ENCODE data around the gene MADD.

MADD gene

DNA sequence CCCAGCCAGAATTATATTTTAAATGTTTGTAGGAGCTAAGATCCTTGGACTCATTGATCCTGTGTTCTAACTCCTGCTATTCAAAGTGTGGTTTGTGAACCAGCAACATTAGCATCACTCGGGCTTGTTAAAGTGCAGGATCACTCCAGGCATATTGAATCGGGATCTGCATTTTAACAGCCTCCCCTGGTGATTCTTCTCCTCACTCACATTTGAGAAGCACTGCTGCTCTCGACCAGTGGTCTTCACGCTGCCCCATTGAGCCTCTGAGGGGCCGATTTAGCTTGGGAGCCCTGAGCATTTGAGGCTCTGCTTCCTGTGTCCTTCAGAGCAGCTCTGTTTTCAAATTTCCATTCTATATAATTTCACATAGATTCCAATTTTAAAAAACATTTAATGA, 10.9 kb downstream of the MADD start:
- WGBS (ENCODE audit: extremely low coverage, insufficient coverage, insufficient read length), result no CpG with 5 or more reads among the region's 5 CpGs
- no peak overlapping the region for H2AFZ ChIP-seq (ENCODE audit: insufficient read depth, low read length, poor library complexity)
- H3K4me3 ChIP-seq (ENCODE audit: low read depth, low read length), result no peak overlapping the region
- H2BK5ac ChIP-seq (ENCODE audit: low read depth, low read length, poor library complexity), result no peak overlapping the region
- no peak overlapping the region for H2AK5ac ChIP-seq (ENCODE audit: low read length)
- no peaks in the 10 kb centered on the region for H3K9me3 ChIP-seq (ENCODE audit: insufficient read depth, low read depth, low read length)
- no peak overlapping the region for H3K14ac ChIP-seq (ENCODE audit: low read length)
- no peak overlapping the region for H3K4me2 ChIP-seq (ENCODE audit: low read length)
- H2BK120ac ChIP-seq (ENCODE audit: insufficient read depth, low read length, poor library complexity), result no peak overlapping the region
- H3K4ac ChIP-seq (ENCODE audit: low read depth, low read length), result no peak overlapping the region
- no peak overlapping the region for H3K27ac ChIP-seq (ENCODE audit: low read depth, low read length)
- no peak overlapping the region for H4K12ac ChIP-seq (ENCODE audit: low read depth, low read length)
- no peaks in the 10 kb centered on the region for H3K27me3 ChIP-seq (ENCODE audit: insufficient read depth, low read length)
- H3K79me1 ChIP-seq (ENCODE audit: low read length), result no peaks in the 10 kb centered on the region
- no peak overlapping the region for H4K8ac ChIP-seq (ENCODE audit: low read depth, low read length)
- no peak overlapping the region for H3K23ac ChIP-seq (ENCODE audit: low read length)
- H4K91ac ChIP-seq (ENCODE audit: low read depth, low read length), result no peak overlapping the region
- DNase-seq, result no peak
- H2BK12ac ChIP-seq (ENCODE audit: low read length), result no peak overlapping the region
- H3K36me3 ChIP-seq (ENCODE audit: control insufficient read depth in 1 of 2, insufficient read depth in 2 of 2, low read length in 2 of 2), result peaks cover 45 to 66% of the 10 kb centered on the region in 2 experiments
- H3K79me2 ChIP-seq (ENCODE audit: control insufficient read depth, insufficient read depth, low read length, poor library complexity), result no peaks in the 10 kb centered on the region
- H3K9ac ChIP-seq (ENCODE audit: low read length), result no peak overlapping the region
- H3K4me1 ChIP-seq (ENCODE audit: control insufficient read depth in 1 of 2, insufficient read depth in 2 of 2, low read length in 2 of 2), result no peaks in the 10 kb centered on the region
- no peak overlapping the region for H3K18ac ChIP-seq (ENCODE audit: low read length)

DNA sequence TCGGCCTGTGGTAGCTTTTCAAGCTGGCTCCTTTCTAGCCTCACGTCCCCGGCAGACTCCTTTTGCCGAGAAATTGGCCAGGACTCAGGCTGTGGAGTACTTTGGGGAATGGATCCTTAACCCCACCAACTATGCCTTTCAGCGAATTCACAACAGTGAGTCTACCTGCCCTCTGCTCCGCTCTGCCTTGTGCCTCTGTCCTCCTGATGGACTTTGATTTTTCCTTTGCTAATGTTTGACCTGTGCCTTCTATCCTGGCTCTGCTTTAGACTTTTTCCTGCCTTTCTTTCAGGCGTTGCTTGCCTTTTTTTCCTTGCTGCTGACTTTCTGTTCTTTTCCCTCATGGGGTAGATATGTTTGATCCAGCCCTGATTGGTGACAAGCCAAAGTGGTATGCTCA, 12.5 kb downstream of the MADD start:
- H2AK5ac ChIP-seq (ENCODE audit: low read length), result no peak overlapping the region
- H3K9ac ChIP-seq (ENCODE audit: low read length), result no peak overlapping the region
- H4K8ac ChIP-seq (ENCODE audit: low read depth, low read length), result no peak overlapping the region
- no peaks in the 10 kb centered on the region for H3K27me3 ChIP-seq (ENCODE audit: insufficient read depth, low read length)
- H3K4me2 ChIP-seq (ENCODE audit: low read length), result no peak overlapping the region
- no peaks in the 10 kb centered on the region for H3K4me1 ChIP-seq (ENCODE audit: control insufficient read depth in 1 of 2, insufficient read depth in 2 of 2, low read length in 2 of 2)
- H3K23ac ChIP-seq (ENCODE audit: low read length), result no peak overlapping the region
- H3K18ac ChIP-seq (ENCODE audit: low read length), result no peak overlapping the region
- H2BK5ac ChIP-seq (ENCODE audit: low read depth, low read length, poor library complexity), result no peak overlapping the region
- no peaks in the 10 kb centered on the region for H3K79me1 ChIP-seq (ENCODE audit: low read length)
- WGBS (ENCODE audit: extremely low coverage, insufficient coverage, insufficient read length), result no CpG with 5 or more reads among the region's 7 CpGs
- no peak overlapping the region for H3K14ac ChIP-seq (ENCODE audit: low read length)
- no peak overlapping the region for H2BK12ac ChIP-seq (ENCODE audit: low read length)
- peaks cover 51 to 67% of the 10 kb centered on the region in 2 experiments for H3K36me3 ChIP-seq (ENCODE audit: control insufficient read depth in 1 of 2, insufficient read depth in 2 of 2, low read length in 2 of 2)
- no peaks in the 10 kb centered on the region for H3K9me3 ChIP-seq (ENCODE audit: insufficient read depth, low read depth, low read length)
- H3K79me2 ChIP-seq (ENCODE audit: control insufficient read depth, insufficient read depth, low read length, poor library complexity), result no peaks in the 10 kb centered on the region
- no peak for DNase-seq
- H3K4me3 ChIP-seq (ENCODE audit: low read depth, low read length), result no peak overlapping the region
- no peak overlapping the region for H3K4ac ChIP-seq (ENCODE audit: low read depth, low read length)
- no peak overlapping the region for H2BK120ac ChIP-seq (ENCODE audit: insufficient read depth, low read length, poor library complexity)
- H3K27ac ChIP-seq (ENCODE audit: low read depth, low read length), result no peak overlapping the region
- no peak overlapping the region for H2AFZ ChIP-seq (ENCODE audit: insufficient read depth, low read length, poor library complexity)
- H4K91ac ChIP-seq (ENCODE audit: low read depth, low read length), result no peak overlapping the region
- no peak overlapping the region for H4K12ac ChIP-seq (ENCODE audit: low read depth, low read length)

DNA sequence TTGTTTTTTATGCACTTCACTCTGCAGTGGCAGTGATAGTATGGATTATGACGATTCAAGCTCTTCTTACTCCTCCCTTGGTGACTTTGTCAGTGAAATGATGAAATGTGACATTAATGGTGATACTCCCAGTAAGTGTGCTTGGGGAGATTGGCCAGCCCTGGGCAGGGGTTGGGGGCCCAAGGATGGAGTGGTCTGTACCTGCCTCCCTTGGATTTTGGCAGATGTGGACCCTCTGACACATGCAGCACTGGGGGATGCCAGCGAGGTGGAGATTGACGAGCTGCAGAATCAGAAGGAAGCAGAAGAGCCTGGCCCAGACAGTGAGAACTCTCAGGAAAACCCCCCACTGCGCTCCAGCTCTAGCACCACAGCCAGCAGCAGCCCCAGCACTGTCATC, 14.2 kb downstream of the MADD start:
- H3K4me2 ChIP-seq (ENCODE audit: low read length), result no peak overlapping the region
- H3K4ac ChIP-seq (ENCODE audit: low read depth, low read length), result no peak overlapping the region
- no peak overlapping the region for H4K12ac ChIP-seq (ENCODE audit: low read depth, low read length)
- no peak overlapping the region for H3K14ac ChIP-seq (ENCODE audit: low read length)
- no peak overlapping the region for H3K9ac ChIP-seq (ENCODE audit: low read length)
- peaks cover 60 to 73% of the 10 kb centered on the region in 2 experiments for H3K36me3 ChIP-seq (ENCODE audit: control insufficient read depth in 1 of 2, insufficient read depth in 2 of 2, low read length in 2 of 2)
- H2AK5ac ChIP-seq (ENCODE audit: low read length), result no peak overlapping the region
- no peak overlapping the region for H2BK120ac ChIP-seq (ENCODE audit: insufficient read depth, low read length, poor library complexity)
- no peak for DNase-seq
- no peaks in the 10 kb centered on the region for H3K4me1 ChIP-seq (ENCODE audit: control insufficient read depth in 1 of 2, insufficient read depth in 2 of 2, low read length in 2 of 2)
- no peak overlapping the region for H4K91ac ChIP-seq (ENCODE audit: low read depth, low read length)
- H3K9me3 ChIP-seq (ENCODE audit: insufficient read depth, low read depth, low read length), result no peaks in the 10 kb centered on the region
- no peak overlapping the region for H2BK12ac ChIP-seq (ENCODE audit: low read length)
- H3K79me2 ChIP-seq (ENCODE audit: control insufficient read depth, insufficient read depth, low read length, poor library complexity), result no peaks in the 10 kb centered on the region
- no peak overlapping the region for H3K23ac ChIP-seq (ENCODE audit: low read length)
- H3K4me3 ChIP-seq (ENCODE audit: low read depth, low read length), result no peak overlapping the region
- WGBS (ENCODE audit: extremely low coverage, insufficient coverage, insufficient read length), result no CpG with 5 or more reads among the region's 4 CpGs
- H3K18ac ChIP-seq (ENCODE audit: low read length), result no peak overlapping the region
- no peaks in the 10 kb centered on the region for H3K27me3 ChIP-seq (ENCODE audit: insufficient read depth, low read length)
- no peak overlapping the region for H4K8ac ChIP-seq (ENCODE audit: low read depth, low read length)
- H3K27ac ChIP-seq (ENCODE audit: low read depth, low read length), result no peak overlapping the region
- no peak overlapping the region for H2BK5ac ChIP-seq (ENCODE audit: low read depth, low read length, poor library complexity)
- H2AFZ ChIP-seq (ENCODE audit: insufficient read depth, low read length, poor library complexity), result no peak overlapping the region
- H3K79me1 ChIP-seq (ENCODE audit: low read length), result no peaks in the 10 kb centered on the region

DNA sequence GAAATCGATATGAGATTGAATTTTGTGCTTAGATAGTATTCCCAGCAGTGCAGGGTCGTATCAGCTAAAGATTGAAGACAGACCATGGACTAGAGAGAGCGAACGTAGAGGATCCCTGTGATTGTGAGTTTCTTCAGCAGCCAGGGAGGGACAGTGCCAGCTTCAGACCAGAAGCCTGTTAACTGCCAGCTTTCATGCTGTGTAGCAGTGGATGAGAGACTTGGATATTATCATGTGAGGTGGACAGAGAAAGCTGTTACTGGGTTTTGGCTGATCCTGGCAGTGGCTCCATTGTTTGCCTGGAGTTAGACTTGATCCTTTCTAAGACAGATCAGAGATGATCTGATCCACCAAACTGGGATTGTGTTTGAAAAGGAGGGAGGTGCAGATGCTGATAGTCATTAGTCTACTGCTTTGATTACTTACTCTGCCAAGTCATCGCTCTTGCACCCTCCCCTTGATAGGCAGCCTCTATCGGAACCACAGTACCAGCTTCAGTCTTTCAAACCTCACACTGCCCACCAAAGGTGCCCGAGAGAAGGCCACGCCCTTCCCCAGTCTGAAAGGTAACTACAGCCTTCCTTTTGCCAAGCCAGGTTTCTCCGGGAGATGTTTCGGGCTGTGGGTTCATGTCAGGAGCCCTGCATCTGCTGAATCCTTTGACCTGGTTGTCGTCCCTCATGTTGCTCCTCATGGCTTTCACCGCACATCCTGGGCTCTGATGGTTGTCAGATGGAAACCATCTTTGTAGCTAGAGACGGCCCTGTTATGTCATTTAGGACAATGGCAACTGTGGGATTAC, 16.2 kb downstream of the MADD start:
- WGBS (ENCODE audit: extremely low coverage, insufficient coverage, insufficient read length), result no CpG with 5 or more reads among the region's 13 CpGs

More for the DNA sequence above, 16.2 kb downstream of the MADD start:
- no peak overlapping the region for H2BK120ac ChIP-seq (ENCODE audit: insufficient read depth, low read length, poor library complexity)
- H2AFZ ChIP-seq (ENCODE audit: insufficient read depth, low read length, poor library complexity), result no peak overlapping the region
- DNase-seq, result no peak
- peaks cover 3% of the 10 kb centered on the region for H3K9me3 ChIP-seq (ENCODE audit: insufficient read depth, low read depth, low read length)
- no peaks in the 10 kb centered on the region for H3K27me3 ChIP-seq (ENCODE audit: insufficient read depth, low read length)
- no peak overlapping the region for H3K4me3 ChIP-seq (ENCODE audit: low read depth, low read length)
- H3K9ac ChIP-seq (ENCODE audit: low read length), result peak overlapping the region; percentile 7
- H4K91ac ChIP-seq (ENCODE audit: low read depth, low read length), result no peak overlapping the region
- no peak overlapping the region for H3K4me2 ChIP-seq (ENCODE audit: low read length)
- H2AK5ac ChIP-seq (ENCODE audit: low read length), result no peak overlapping the region
- no peak overlapping the region for H3K4ac ChIP-seq (ENCODE audit: low read depth, low read length)
- no peak overlapping the region for H3K18ac ChIP-seq (ENCODE audit: low read length)
- no peaks in the 10 kb centered on the region for H3K4me1 ChIP-seq (ENCODE audit: control insufficient read depth in 1 of 2, insufficient read depth in 2 of 2, low read length in 2 of 2)
- H2BK12ac ChIP-seq (ENCODE audit: low read length), result no peak overlapping the region
- peaks cover 64 to 85% of the 10 kb centered on the region in 2 experiments for H3K36me3 ChIP-seq (ENCODE audit: control insufficient read depth in 1 of 2, insufficient read depth in 2 of 2, low read length in 2 of 2)
- H4K8ac ChIP-seq (ENCODE audit: low read depth, low read length), result no peak overlapping the region
- no peaks in the 10 kb centered on the region for H3K79me2 ChIP-seq (ENCODE audit: control insufficient read depth, insufficient read depth, low read length, poor library complexity)
- no peak overlapping the region for H4K12ac ChIP-seq (ENCODE audit: low read depth, low read length)
- no peaks in the 10 kb centered on the region for H3K79me1 ChIP-seq (ENCODE audit: low read length)
- no peak overlapping the region for H3K27ac ChIP-seq (ENCODE audit: low read depth, low read length)
- H3K14ac ChIP-seq (ENCODE audit: low read length), result no peak overlapping the region
- H3K23ac ChIP-seq (ENCODE audit: low read length), result no peak overlapping the region
- no peak overlapping the region for H2BK5ac ChIP-seq (ENCODE audit: low read depth, low read length, poor library complexity)

Data from trophoblast cell (in vitro differentiated cells and primary cell).